A549 (cell line): Measurements from ENCODE around the gene NIT1.
"Not testable (repeated sequence)": the region's sequence is repeated elsewhere in the genome, so short reads cannot be mapped to it uniquely, and the experiment has no call there.

Experiments used
- BCL3 ChIP-seq: fragments of >200 bp; sonication (Bioruptor Twin); formaldehyde crosslinking; IDR thresholded peaks from 3 replicates; pipeline ENCODE4 v1.6.1; 2016
- BHLHE40 ChIP-seq: IDR thresholded peaks from 2 replicates; pipeline ENCODE4 v1.6.1; 2012; ENCODE audit warnings: low read depth, low read length, inconsistent platforms
- CTCF ChIP-seq: fragments of >200 bp; sonication (Bioruptor Twin); formaldehyde crosslinking; IDR thresholded peaks from 3 replicates; pipeline ENCODE4 v1.5.1; 2016
- ELK1 ChIP-seq: fragments of 150-350 bp; IDR thresholded peaks from 2 replicates; pipeline ENCODE4 v1.6.1; 2014; ENCODE audit warnings: low read depth, mild to moderate bottlenecking, low read length
- FOXS1 ChIP-seq: fragments of 250-450 bp; sonication (Bioruptor Pico); IDR thresholded peaks from 2 replicates; pipeline ENCODE4 v1.5.0; 2020; ENCODE audit warnings: mild to moderate bottlenecking, moderate library complexity
- GATA3 ChIP-seq: IDR thresholded peaks from 2 replicates; pipeline ENCODE4 v1.6.1; 2012; ENCODE audit warnings: borderline replicate concordance
- HES2 ChIP-seq: fragments of >200 bp; sonication (Bioruptor Twin); formaldehyde crosslinking; IDR thresholded peaks from 2 replicates; pipeline ENCODE4 v1.6.1; 2016
- HMGXB4 ChIP-seq: fragments of 250-450 bp; sonication (Bioruptor Pico); IDR thresholded peaks from 2 replicates; pipeline ENCODE4 v1.5.0; 2021; ENCODE audit warnings: mild to moderate bottlenecking, moderate library complexity, borderline replicate concordance
- JUN ChIP-seq, 2 experiments: fragments of >200 bp; sonication (Bioruptor Twin); formaldehyde crosslinking; IDR thresholded peaks; 2 replicates in 1 of 2; 3 replicates in 1 of 2; pipeline ENCODE4 v1.6.1; 2016 to 2017
- JUNB ChIP-seq: fragments of >200 bp; sonication (Bioruptor Twin); formaldehyde crosslinking; IDR thresholded peaks from 2 replicates; pipeline ENCODE4 v1.6.1; 2016
- KDM5A ChIP-seq: fragments of 200-600 bp; sonication (generic); IDR thresholded peaks from 2 replicates; pipeline ENCODE4 v1.6.1; 2016; ENCODE audit warnings: antibody characterized with exemption, mild to moderate bottlenecking
- MAZ ChIP-seq: fragments of 150-350 bp; IDR thresholded peaks from 2 replicates; pipeline ENCODE4 v1.6.1; 2014; ENCODE audit warnings: antibody characterized with exemption, low read depth, low read length, borderline replicate concordance
- RCOR1 ChIP-seq: fragments of 150-350 bp; IDR thresholded peaks from 2 replicates; pipeline ENCODE4 v1.6.1; 2014; ENCODE audit warnings: antibody characterized with exemption, low read length, low read depth

GRCh38 chr1:161115961-161116360 lies 1.9 kb upstream of the NIT1 start:
- TF ChIP-seq CTCF; KDM5A; FOXS1 (CRISPR knock-in tag); JUN (IDR thresholded peaks at IDR 0.05); HES2; BCL3; RCOR1; HMGXB4 (CRISPR knock-in tag); MAZ; JUNB; GATA3; ELK1; BHLHE40: not testable (repeated sequence)
